BLaER1 (cell line): ENCODE measurements around the gene PDZK1IP1.

Source experiments
- H3K27ac ChIP-seq: shearing (Covaris generic); formaldehyde crosslinking; 2 replicates; pipeline ENCODE4 v1.8.1; 2022
- H3K27me3 ChIP-seq: shearing (Covaris generic); formaldehyde crosslinking; 2 replicates; pipeline ENCODE4 v1.8.1; 2022
- H3K36me3 ChIP-seq: shearing (Covaris generic); formaldehyde crosslinking; 2 replicates; pipeline ENCODE4 v1.8.1; 2022
- H3K4me1 ChIP-seq: shearing (Covaris generic); formaldehyde crosslinking; 2 replicates; pipeline ENCODE4 v1.8.1; 2022
- H3K4me2 ChIP-seq: shearing (Covaris generic); formaldehyde crosslinking; 2 replicates; pipeline ENCODE4 v1.8.1; 2022
- H3K4me3 ChIP-seq: shearing (Covaris generic); formaldehyde crosslinking; 2 replicates; pipeline ENCODE4 v1.8.1; 2022
- H3K9ac ChIP-seq: shearing (Covaris generic); formaldehyde crosslinking; 2 replicates; pipeline ENCODE4 v1.8.1; 2022
- H3K9me3 ChIP-seq: shearing (Covaris generic); formaldehyde crosslinking; 2 replicates; pipeline ENCODE4 v1.8.1; 2022
- H4K20me1 ChIP-seq: shearing (Covaris generic); formaldehyde crosslinking; 2 replicates; pipeline ENCODE4 v1.8.1; 2022
- Cebpa-rat ChIP-seq: shearing (Covaris generic); IDR thresholded peaks from 2 replicates; pipeline ENCODE4 v1.8.1; 2022

PDZK1IP1 gene

DNA sequence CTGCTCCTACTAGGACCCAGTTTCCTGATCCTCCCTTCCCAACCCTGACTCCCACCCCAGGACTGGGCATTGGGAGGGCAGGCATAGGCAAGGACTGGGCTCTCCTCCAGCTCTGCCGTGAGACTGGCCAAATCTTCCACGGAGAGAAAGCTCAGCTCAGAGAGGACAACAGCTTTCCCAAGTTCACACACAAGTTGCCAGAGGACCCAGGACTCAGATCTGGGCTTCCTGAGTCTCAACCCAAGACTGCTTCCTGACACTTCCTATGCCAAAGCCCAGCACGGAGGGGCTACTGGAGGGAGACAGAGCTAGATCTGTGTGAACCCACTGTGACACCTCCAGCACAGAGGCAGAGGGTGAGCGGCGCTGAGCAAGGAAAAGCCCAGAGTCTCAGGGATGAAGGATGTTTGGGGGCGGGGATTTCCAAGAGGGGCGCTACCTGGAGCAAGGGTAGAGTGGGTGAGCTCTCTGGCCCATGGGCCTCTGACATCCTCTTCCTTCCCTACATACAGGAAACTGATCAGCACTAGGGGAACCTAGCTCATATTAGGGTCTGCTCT, 7.1 kb downstream of the PDZK1IP1 start:
- H3K9me3 ChIP-seq, result no peaks in the 10 kb centered on the region
- TF ChIP-seq Cebpa-rat, result no peak
- H3K4me1 ChIP-seq, result peaks cover 19% of the 10 kb centered on the region
- no peaks in the 10 kb centered on the region for H3K36me3 ChIP-seq
- H3K27ac ChIP-seq, result no peak overlapping the region
- H4K20me1 ChIP-seq, result no peaks in the 10 kb centered on the region
- no peak overlapping the region for H3K9ac ChIP-seq
- H3K27me3 ChIP-seq, result no peaks in the 10 kb centered on the region
- H3K4me2 ChIP-seq, result no peak overlapping the region
- H3K4me3 ChIP-seq, result no peak overlapping the region

DNA sequence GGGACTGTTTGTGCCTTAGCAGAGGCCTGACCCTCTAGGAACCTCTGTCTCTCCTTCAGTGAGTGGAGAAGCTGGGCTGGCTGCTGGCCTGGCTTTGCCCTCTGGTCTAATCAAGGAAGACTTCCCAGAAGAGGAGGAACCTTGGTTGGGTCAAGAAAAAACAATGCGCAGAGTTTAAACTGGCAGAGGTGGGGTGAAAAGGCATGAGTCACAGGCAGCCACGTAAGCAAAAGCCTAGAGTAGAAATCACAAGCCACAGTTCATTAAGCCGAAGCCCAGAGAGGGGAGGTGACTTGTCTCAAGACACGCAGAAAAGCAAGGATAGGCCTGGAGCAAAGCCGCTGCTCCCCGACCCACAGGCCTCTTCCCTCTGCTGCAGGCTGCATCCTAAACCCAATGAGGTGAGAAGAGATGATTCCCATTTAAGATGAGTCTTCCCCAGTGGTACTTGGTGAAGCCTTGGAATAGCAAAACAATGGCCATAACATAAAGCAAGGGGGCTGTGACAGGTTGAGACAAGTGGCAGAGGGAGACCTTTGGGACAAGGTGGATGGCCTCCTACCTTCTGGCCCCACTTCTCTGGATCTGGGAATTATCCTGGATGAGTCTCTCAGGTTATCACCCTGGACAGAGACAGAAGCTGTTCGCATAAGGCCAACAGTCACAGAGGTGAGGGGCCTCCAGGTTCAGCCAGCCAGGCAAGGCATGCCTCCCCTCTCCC, 7.7 kb downstream of the PDZK1IP1 start:
- Histone ChIP-seq H3K4me3 (no peak overlapping the region), H3K36me3 (no peaks in the 10 kb centered on the region), H3K9me3 (no peaks in the 10 kb centered on the region), H3K27ac (no peak overlapping the region), H3K27me3 (no peaks in the 10 kb centered on the region), H4K20me1 (no peaks in the 10 kb centered on the region), H3K9ac (no peak overlapping the region), H3K4me1 (peaks cover 19% of the 10 kb centered on the region), H3K4me2 (no peak overlapping the region)
- no peak for TF ChIP-seq Cebpa-rat

DNA sequence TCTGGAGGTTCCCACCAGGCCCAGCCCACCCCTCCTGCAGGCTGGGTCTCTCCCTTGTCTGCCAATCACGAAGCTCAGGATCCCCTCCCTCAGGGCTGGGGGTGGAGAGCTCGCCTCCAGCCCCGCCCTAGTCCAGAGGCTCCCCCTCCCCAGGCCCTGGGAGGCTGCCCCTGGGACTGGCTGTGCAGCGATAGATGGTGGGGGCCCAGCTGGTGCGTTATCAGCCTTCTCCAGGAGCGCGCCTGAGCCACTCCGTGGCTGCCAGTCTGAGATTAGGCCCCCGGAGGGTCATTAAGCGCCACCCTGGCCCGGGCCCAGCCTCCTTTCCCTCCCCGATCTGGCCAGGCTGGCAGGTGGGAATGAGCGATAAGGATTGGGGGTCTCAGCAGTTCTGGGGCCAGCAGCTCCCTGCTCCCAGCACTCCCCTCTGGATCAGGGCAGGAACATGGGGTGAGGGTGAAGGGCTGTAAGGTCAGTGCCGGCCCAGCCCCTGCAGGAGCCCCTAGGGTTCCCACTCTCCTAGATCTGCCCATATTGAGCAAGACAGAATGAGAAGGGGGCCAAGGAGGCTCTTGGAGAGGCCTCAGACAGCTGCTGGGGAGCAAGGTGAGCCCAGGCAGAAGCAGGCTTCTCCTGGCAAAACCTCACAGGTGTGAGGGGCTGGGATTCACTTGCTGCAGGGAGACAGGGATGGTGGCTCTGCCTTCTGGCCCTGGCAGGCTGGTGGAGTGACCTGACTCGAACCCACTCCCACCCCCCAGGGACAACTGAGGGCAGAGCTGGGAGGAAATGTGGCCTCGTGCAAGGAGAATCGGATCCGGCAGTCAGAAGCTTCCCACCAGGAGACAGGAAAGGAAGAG, 8.5 kb downstream of the PDZK1IP1 start:
- Histone ChIP-seq H3K9me3 (no peaks in the 10 kb centered on the region), H3K27me3 (no peaks in the 10 kb centered on the region), H3K27ac (no peak overlapping the region), H4K20me1 (no peaks in the 10 kb centered on the region), H3K36me3 (no peaks in the 10 kb centered on the region), H3K4me1 (peaks cover 19% of the 10 kb centered on the region), H3K4me3 (no peak overlapping the region), H3K4me2 (no peak overlapping the region), H3K9ac (no peak overlapping the region)
- no peak for TF ChIP-seq Cebpa-rat

DNA sequence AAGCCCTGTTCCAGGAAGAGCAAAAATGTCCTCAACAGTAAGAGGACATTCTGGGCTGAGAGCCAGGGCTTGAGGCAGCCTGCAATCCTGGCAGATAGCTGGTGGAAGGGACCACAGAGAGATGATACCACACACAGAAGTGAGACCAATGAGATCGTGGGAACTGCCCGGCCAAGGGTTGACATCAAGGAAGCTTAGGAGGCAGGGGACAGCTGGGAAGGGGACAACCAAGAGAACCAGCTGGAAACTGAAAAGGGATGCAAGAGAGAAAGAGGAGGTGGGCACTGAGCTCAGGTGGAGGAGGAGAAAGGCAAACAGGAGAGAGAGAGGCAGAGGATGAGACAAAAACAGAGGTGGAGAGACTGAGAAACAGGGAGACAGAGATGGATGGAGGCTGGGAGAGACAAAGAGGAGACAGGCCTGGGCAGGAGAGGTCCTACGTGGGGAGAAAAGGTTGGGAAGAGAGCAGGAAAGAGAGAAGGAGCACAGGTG, 9.2 kb downstream of the PDZK1IP1 start:
- H3K9me3 ChIP-seq, result no peaks in the 10 kb centered on the region
- H4K20me1 ChIP-seq, result no peaks in the 10 kb centered on the region
- TF ChIP-seq Cebpa-rat, result no peak
- H3K9ac ChIP-seq, result no peak overlapping the region
- no peak overlapping the region for H3K4me2 ChIP-seq
- no peaks in the 10 kb centered on the region for H3K36me3 ChIP-seq
- H3K27ac ChIP-seq, result no peak overlapping the region
- no peaks in the 10 kb centered on the region for H3K27me3 ChIP-seq
- no peak overlapping the region for H3K4me3 ChIP-seq
- peaks cover 19% of the 10 kb centered on the region for H3K4me1 ChIP-seq

DNA sequence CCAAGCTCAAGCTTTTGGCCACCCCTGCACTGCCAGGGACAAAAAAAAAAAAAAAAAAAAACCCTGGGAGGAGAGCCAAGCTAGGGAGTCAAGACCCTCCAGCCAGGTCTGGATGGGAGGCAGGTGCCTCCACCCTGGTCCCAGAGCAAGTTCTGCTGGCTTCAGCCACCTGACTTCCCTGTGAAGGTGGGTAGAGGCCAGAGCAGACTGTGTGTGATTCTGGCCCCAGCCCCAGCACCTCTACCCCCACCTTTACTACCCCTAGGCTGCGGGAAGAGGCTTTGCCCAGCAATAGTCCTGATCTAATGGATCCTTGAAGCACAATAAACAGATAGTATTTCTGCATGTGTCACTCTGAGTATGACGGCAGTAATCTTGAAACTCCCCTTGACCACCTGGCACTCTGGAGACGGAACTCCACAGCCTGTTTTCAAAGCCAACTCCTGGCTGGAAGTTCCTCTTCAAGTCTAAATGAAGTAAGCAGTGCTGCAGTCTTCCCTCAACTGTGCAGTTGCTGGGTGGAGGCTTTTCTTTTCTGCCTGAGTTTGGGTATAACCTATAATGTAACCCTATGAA, 9.8 kb downstream of the PDZK1IP1 start:
- TF ChIP-seq Cebpa-rat, result no peak
- H3K4me3 ChIP-seq, result no peak overlapping the region
- peak overlapping the region; percentile 73; the same call in 1 of the 2 replicates for H3K9ac ChIP-seq
- H3K9me3 ChIP-seq, result no peaks in the 10 kb centered on the region
- no peaks in the 10 kb centered on the region for H4K20me1 ChIP-seq
- peak overlapping the region; percentile 95 for H3K4me2 ChIP-seq
- H3K27me3 ChIP-seq, result no peaks in the 10 kb centered on the region
- H3K36me3 ChIP-seq, result no peaks in the 10 kb centered on the region
- H3K4me1 ChIP-seq, result peaks cover 19% of the 10 kb centered on the region
- H3K27ac ChIP-seq, result no peak overlapping the region

DNA sequence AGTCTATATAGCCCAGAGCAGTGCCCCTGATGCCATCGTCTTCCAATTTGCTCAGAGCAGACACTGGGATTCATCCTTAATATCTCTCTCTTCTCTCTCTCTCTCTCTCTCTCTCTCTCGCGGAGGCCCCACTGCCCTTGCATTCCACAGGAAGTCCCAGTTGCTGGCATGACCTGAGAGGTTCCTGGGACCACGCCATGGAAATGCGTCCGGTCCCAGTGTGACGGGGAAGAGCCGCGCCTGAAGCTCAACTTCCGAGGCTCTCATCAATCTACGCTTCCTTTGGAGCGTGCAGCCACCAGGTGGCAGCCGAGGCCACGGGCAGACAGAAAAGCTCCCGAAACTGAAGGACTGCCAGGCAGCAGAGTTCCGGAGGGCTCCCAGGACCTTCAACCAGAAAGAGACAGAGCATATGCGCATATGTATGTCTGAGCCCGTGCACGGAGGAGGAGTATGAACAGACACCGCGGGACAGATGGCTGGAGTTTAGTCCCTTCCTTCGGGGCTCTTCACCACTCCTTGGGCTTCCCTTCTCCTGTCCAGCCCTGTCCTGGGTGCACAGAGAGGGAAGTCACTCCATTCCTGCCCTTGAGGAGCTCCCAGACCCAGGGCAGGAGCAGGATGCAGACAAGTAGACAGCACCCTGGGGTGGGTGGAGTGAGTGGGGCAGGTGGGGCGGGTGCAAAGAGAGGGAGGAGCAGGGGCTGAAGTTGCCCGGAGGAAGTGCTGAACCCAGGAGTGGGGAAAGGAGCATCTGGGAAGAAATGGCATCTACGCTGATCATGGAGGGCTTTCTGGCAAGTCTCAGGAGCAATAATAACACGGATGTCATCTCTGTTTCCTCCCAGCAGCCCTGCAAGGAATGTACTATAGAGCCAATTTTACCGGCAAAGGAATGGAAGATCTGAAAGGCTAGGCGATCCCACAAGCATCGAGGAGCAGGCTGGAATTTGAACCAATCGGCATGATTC, 10.5 kb downstream of the PDZK1IP1 start:
- Histone ChIP-seq H3K4me3 (peak overlapping the region; percentile 61), H4K20me1 (no peaks in the 10 kb centered on the region), H3K4me1 (peaks cover 19% of the 10 kb centered on the region), H3K27me3 (no peaks in the 10 kb centered on the region), H3K27ac (no peak overlapping the region; the same call in 1 of the 2 replicates), H3K9me3 (no peaks in the 10 kb centered on the region), H3K36me3 (no peaks in the 10 kb centered on the region), H3K4me2 (peak overlapping the region; percentile 95), H3K9ac (peak overlapping the region; percentile 73)
- TF ChIP-seq Cebpa-rat, result no peak

DNA sequence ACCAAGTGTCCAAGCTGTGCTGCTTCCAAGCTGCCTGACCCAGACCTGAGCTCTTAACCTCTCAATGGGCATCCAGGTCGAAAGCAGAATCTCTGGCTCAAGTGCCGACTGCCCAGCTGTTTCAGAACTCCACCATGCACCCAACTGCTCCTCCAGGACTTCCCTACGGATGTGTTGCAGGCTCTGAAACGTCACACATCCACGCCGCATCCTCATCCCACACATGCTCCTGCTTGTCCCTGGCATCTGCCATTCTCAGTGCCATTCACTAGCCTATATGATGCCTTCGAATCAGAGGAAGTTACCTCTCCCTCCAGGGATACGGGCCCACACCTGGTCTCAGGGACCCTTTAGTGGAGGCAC, 11.2 kb downstream of the PDZK1IP1 start:
- peak overlapping the region; percentile 95 for H3K4me2 ChIP-seq
- H3K27ac ChIP-seq, result no peak overlapping the region
- no peak overlapping the region for H3K9ac ChIP-seq
- no peaks in the 10 kb centered on the region for H3K9me3 ChIP-seq
- H3K27me3 ChIP-seq, result no peaks in the 10 kb centered on the region
- H3K4me1 ChIP-seq, result peaks cover 18% of the 10 kb centered on the region
- H4K20me1 ChIP-seq, result no peaks in the 10 kb centered on the region
- peak overlapping the region; percentile 61 for H3K4me3 ChIP-seq
- no peaks in the 10 kb centered on the region for H3K36me3 ChIP-seq
- no peak for TF ChIP-seq Cebpa-rat

DNA sequence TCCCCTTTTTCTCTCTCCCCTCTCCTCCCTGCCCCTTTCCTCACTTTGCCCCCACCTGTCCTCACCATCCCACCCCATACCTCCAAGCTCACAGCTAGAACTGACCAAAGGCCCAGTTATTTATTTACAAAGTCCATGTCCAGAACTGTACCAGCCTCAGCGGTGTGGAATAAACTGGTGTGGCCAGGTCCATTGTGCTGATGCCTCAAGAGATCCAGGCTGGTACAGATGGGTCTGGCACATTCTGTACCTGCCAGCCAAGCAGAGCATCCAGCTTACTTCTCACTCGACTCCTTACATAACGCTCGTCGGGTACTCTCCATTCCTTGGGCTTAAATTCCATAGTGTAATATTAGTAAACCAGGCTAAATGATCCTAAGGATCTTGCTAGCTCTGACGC, 11.8 kb downstream of the PDZK1IP1 start:
- no peak overlapping the region for H3K9ac ChIP-seq
- peaks cover 12% of the 10 kb centered on the region for H3K4me1 ChIP-seq
- H3K4me3 ChIP-seq, result no peak overlapping the region
- no peak overlapping the region for H3K4me2 ChIP-seq
- no peaks in the 10 kb centered on the region for H3K36me3 ChIP-seq
- no peaks in the 10 kb centered on the region for H4K20me1 ChIP-seq
- no peaks in the 10 kb centered on the region for H3K27me3 ChIP-seq
- no peak overlapping the region for H3K27ac ChIP-seq
- H3K9me3 ChIP-seq, result no peaks in the 10 kb centered on the region
- no peak for TF ChIP-seq Cebpa-rat
